ENCODE results near the gene TEX22.

- TF ChIP-seq CTCF (IDR thresholded peaks at IDR 0.05) = no peak
- TF ChIP-seq POLR2A (IDR thresholded peaks at IDR 0.05) = no peak
These were observed 13.8 kb downstream of the TEX22 start for GRCh38 chr14:105411985-105412770.

Data from esophagus squamous epithelium (tissue), 4 donors.